T1000 (cell line): Measurements from ENCODE around the gene C11orf65.
"Not testable (repeated sequence)": the region's sequence is repeated elsewhere in the genome, so short reads cannot be mapped to it uniquely, and the experiment has no call there.

Experiments used
- DNase-seq: peaks from one replicate; lab custom pipeline; 2025; ENCODE audit warnings: mixed read lengths; lab: John Stamatoyannopoulos, UW

C11orf65 gene

GRCh38 chr11:108472681-108473080 lies 5.4 kb upstream of the C11orf65 start:
- no peak for DNase-seq

- no peak for DNase-seq
Observed at GRCh38 chr11:108468478-108468864, 1.1 kb upstream of the C11orf65 start.

- DNase-seq, result no peak
Observed at GRCh38 chr11:108466405-108466804, 924 bp downstream of the C11orf65 start.

GRCh38 chr11:108453207-108453835 lies 14.0 kb downstream of the C11orf65 start:
- no peak for DNase-seq

- DNase-seq, result not testable (repeated sequence)
Observed at GRCh38 chr11:108441445-108441844, 25.9 kb downstream of the C11orf65 start.

GRCh38 chr11:108436594-108436993 lies 30.7 kb downstream of the C11orf65 start:
- no peak for DNase-seq

- no peak for DNase-seq
Observed at GRCh38 chr11:108435066-108435465, 32.3 kb downstream of the C11orf65 start.

- no peak for DNase-seq
Observed at GRCh38 chr11:108432783-108433182, 34.5 kb downstream of the C11orf65 start.

- no peak for DNase-seq
Observed at GRCh38 chr11:108431997-108432396, 35.3 kb downstream of the C11orf65 start.

GRCh38 chr11:108431370-108431769 lies 36.0 kb downstream of the C11orf65 start:
- no peak for DNase-seq

- not testable (repeated sequence) for DNase-seq
Observed at GRCh38 chr11:108417551-108417950, 49.8 kb downstream of the C11orf65 start.

GRCh38 chr11:108414958-108415357 lies 52.4 kb downstream of the C11orf65 start:
- no peak for DNase-seq

GRCh38 chr11:108405706-108406105 lies 61.6 kb downstream of the C11orf65 start:
- DNase-seq, result no peak

- no peak for DNase-seq
Observed at GRCh38 chr11:108403052-108403451, 64.3 kb downstream of the C11orf65 start.

- DNase-seq, result no peak
Observed at GRCh38 chr11:108402241-108402640, 65.1 kb downstream of the C11orf65 start.

GRCh38 chr11:108398439-108398838 lies 68.9 kb downstream of the C11orf65 start:
- DNase-seq, result no peak

- not testable (repeated sequence) for DNase-seq
Observed at GRCh38 chr11:108396672-108397071, 70.7 kb downstream of the C11orf65 start.

- DNase-seq, result no peak
Observed at GRCh38 chr11:108394744-108395284, 72.5 kb downstream of the C11orf65 start.

- DNase-seq, result no peak
Observed at GRCh38 chr11:108393046-108393445, 74.3 kb downstream of the C11orf65 start.

- no peak for DNase-seq
Observed at GRCh38 chr11:108392353-108392752, 75.0 kb downstream of the C11orf65 start.

- DNase-seq, result no peak
Observed at GRCh38 chr11:108388576-108388975, 78.8 kb downstream of the C11orf65 start.

GRCh38 chr11:108373505-108373904 lies 93.8 kb downstream of the C11orf65 start:
- not testable (repeated sequence) for DNase-seq

- no peak for DNase-seq
Observed at GRCh38 chr11:108370990-108371389, 96.3 kb downstream of the C11orf65 start.

- no peak for DNase-seq
Observed at GRCh38 chr11:108370315-108370714, 97.0 kb downstream of the C11orf65 start.
